ENCODE data around the gene ITPK1.
A peak's percentile ranks its signal among the peaks of the same experiment; 100 is the strongest.

ITPK1 gene

GRCh38 chr14:93126111-93126510 is 10.4 kb upstream of the ITPK1 start:
- Histone ChIP-seq H3K36me3 (ENCODE audit: control insufficient read depth in 1 of 2, insufficient read depth in 2 of 2, low read length in 2 of 2) (no peaks in the 10 kb centered on the region), H3K27me3 (ENCODE audit: low read depth, low read length) (no peaks in the 10 kb centered on the region), H3K4me1 (ENCODE audit: control insufficient read depth in 1 of 2, insufficient read depth in 2 of 2, low read length in 2 of 2) (no peaks in the 10 kb centered on the region), H3K9me3 (ENCODE audit: control insufficient read depth in 1 of 2, low read length in 2 of 2) (no peaks in the 10 kb centered on the region), H3K27ac (ENCODE audit: low read length) (no peak overlapping the region), H3K4me3 (ENCODE audit: low read depth in 1 of 2, low read length in 2 of 2) (no peak overlapping the region)

GRCh38 chr14:93122826-93123225 is 7.1 kb upstream of the ITPK1 start:
- Histone ChIP-seq H3K27me3 (ENCODE audit: low read depth, low read length) (no peaks in the 10 kb centered on the region), H3K9me3 (ENCODE audit: control insufficient read depth in 1 of 2, low read length in 2 of 2) (no peaks in the 10 kb centered on the region), H3K36me3 (ENCODE audit: control insufficient read depth in 1 of 2, insufficient read depth in 2 of 2, low read length in 2 of 2) (no peaks in the 10 kb centered on the region), H3K4me1 (ENCODE audit: control insufficient read depth in 1 of 2, insufficient read depth in 2 of 2, low read length in 2 of 2) (no peaks in the 10 kb centered on the region), H3K4me3 (ENCODE audit: low read depth in 1 of 2, low read length in 2 of 2) (no peak overlapping the region), H3K27ac (ENCODE audit: low read length) (no peak overlapping the region)

GRCh38 chr14:93121030-93121834 is 5.5 kb upstream of the ITPK1 start:
- Histone ChIP-seq H3K4me3 (ENCODE audit: low read depth in 1 of 2, low read length in 2 of 2) (no peak overlapping the region), H3K27me3 (ENCODE audit: low read depth, low read length) (no peaks in the 10 kb centered on the region), H3K9me3 (ENCODE audit: control insufficient read depth in 1 of 2, low read length in 2 of 2) (no peaks in the 10 kb centered on the region), H3K4me1 (ENCODE audit: control insufficient read depth in 1 of 2, insufficient read depth in 2 of 2, low read length in 2 of 2) (peaks cover 0 to 5% of the 10 kb centered on the region in 2 donors), H3K36me3 (ENCODE audit: control insufficient read depth in 1 of 2, insufficient read depth in 2 of 2, low read length in 2 of 2) (no peaks in the 10 kb centered on the region), H3K27ac (ENCODE audit: low read length) (no peak overlapping the region)

- Histone ChIP-seq H3K4me3 (ENCODE audit: low read depth in 1 of 2, low read length in 2 of 2) (no peak overlapping the region), H3K27me3 (ENCODE audit: low read depth, low read length) (no peaks in the 10 kb centered on the region), H3K4me1 (ENCODE audit: control insufficient read depth in 1 of 2, insufficient read depth in 2 of 2, low read length in 2 of 2) (peaks cover 0 to 5% of the 10 kb centered on the region in 2 donors), H3K36me3 (ENCODE audit: control insufficient read depth in 1 of 2, insufficient read depth in 2 of 2, low read length in 2 of 2) (no peaks in the 10 kb centered on the region), H3K27ac (ENCODE audit: low read length) (no peak overlapping the region), H3K9me3 (ENCODE audit: control insufficient read depth in 1 of 2, low read length in 2 of 2) (no peaks in the 10 kb centered on the region)
Measured at GRCh38 chr14:93120517-93120916, 4.8 kb upstream of the ITPK1 start.

GRCh38 chr14:93116676-93117200 is 1.0 kb upstream of the ITPK1 start:
- Histone ChIP-seq H3K27me3 (ENCODE audit: low read depth, low read length) (no peaks in the 10 kb centered on the region), H3K27ac (ENCODE audit: low read length) (peak overlapping the region; percentile 90), H3K36me3 (ENCODE audit: control insufficient read depth in 1 of 2, insufficient read depth in 2 of 2, low read length in 2 of 2) (no peaks in the 10 kb centered on the region), H3K4me3 (ENCODE audit: low read depth in 1 of 2, low read length in 2 of 2) (peak overlapping the region; percentile 65 to 72), H3K4me1 (ENCODE audit: control insufficient read depth in 1 of 2, insufficient read depth in 2 of 2, low read length in 2 of 2) (peaks cover 19 to 26% of the 10 kb centered on the region in 2 donors), H3K9me3 (ENCODE audit: control insufficient read depth in 1 of 2, low read length in 2 of 2) (no peaks in the 10 kb centered on the region)

- Histone ChIP-seq H3K9me3 (ENCODE audit: control insufficient read depth in 1 of 2, low read length in 2 of 2) (no peaks in the 10 kb centered on the region), H3K4me3 (ENCODE audit: low read depth in 1 of 2, low read length in 2 of 2) (peak overlapping the region; percentile 63 to 84), H3K4me1 (ENCODE audit: control insufficient read depth in 1 of 2, insufficient read depth in 2 of 2, low read length in 2 of 2) (peaks cover 19 to 26% of the 10 kb centered on the region in 2 donors), H3K36me3 (ENCODE audit: control insufficient read depth in 1 of 2, insufficient read depth in 2 of 2, low read length in 2 of 2) (no peaks in the 10 kb centered on the region), H3K27ac (ENCODE audit: low read length) (peak overlapping the region; percentile 46), H3K27me3 (ENCODE audit: low read depth, low read length) (no peaks in the 10 kb centered on the region)
Measured at GRCh38 chr14:93115069-93115820, 480 bp downstream of the ITPK1 start.

GRCh38 chr14:93114713-93115068 is 1.0 kb downstream of the ITPK1 start:
- Histone ChIP-seq H3K27ac (ENCODE audit: low read length) (peak overlapping the region; percentile 46), H3K4me1 (ENCODE audit: control insufficient read depth in 1 of 2, insufficient read depth in 2 of 2, low read length in 2 of 2) (peaks cover 19 to 26% of the 10 kb centered on the region in 2 donors)

GRCh38 chr14:93114068-93114710 is 1.5 kb downstream of the ITPK1 start:
- H3K4me1 ChIP-seq (ENCODE audit: control insufficient read depth in 1 of 2, insufficient read depth in 2 of 2, low read length in 2 of 2): peaks cover 19 to 26% of the 10 kb centered on the region in 2 donors
- peak overlapping the region; percentile 46 for H3K27ac ChIP-seq (ENCODE audit: low read length)

More at GRCh38 chr14:93114713-93115068, 1.0 kb downstream of the ITPK1 start:
- Histone ChIP-seq H3K36me3 (ENCODE audit: control insufficient read depth in 1 of 2, insufficient read depth in 2 of 2, low read length in 2 of 2) (no peaks in the 10 kb centered on the region), H3K9me3 (ENCODE audit: control insufficient read depth in 1 of 2, low read length in 2 of 2) (no peaks in the 10 kb centered on the region), H3K4me3 (ENCODE audit: low read depth in 1 of 2, low read length in 2 of 2) (peak overlapping the region; percentile 63 to 84), H3K27me3 (ENCODE audit: low read depth, low read length) (no peaks in the 10 kb centered on the region)

GRCh38 chr14:93113678-93114067 is 2.1 kb downstream of the ITPK1 start:
- Histone ChIP-seq H3K27me3 (ENCODE audit: low read depth, low read length) (no peaks in the 10 kb centered on the region), H3K4me3 (ENCODE audit: low read depth in 1 of 2, low read length in 2 of 2) (peak overlapping the region; percentile 63 to 84), H3K36me3 (ENCODE audit: control insufficient read depth in 1 of 2, insufficient read depth in 2 of 2, low read length in 2 of 2) (no peaks in the 10 kb centered on the region), H3K27ac (ENCODE audit: low read length) (peak overlapping the region; percentile 46), H3K4me1 (ENCODE audit: control insufficient read depth in 1 of 2, insufficient read depth in 2 of 2, low read length in 2 of 2) (peaks cover 19 to 26% of the 10 kb centered on the region in 2 donors), H3K9me3 (ENCODE audit: control insufficient read depth in 1 of 2, low read length in 2 of 2) (no peaks in the 10 kb centered on the region)

More at GRCh38 chr14:93114068-93114710, 1.5 kb downstream of the ITPK1 start:
- H3K36me3 ChIP-seq (ENCODE audit: control insufficient read depth in 1 of 2, insufficient read depth in 2 of 2, low read length in 2 of 2): no peaks in the 10 kb centered on the region
- peak overlapping the region; percentile 63 to 84 for H3K4me3 ChIP-seq (ENCODE audit: low read depth in 1 of 2, low read length in 2 of 2)
- no peaks in the 10 kb centered on the region for H3K27me3 ChIP-seq (ENCODE audit: low read depth, low read length)
- no peaks in the 10 kb centered on the region for H3K9me3 ChIP-seq (ENCODE audit: control insufficient read depth in 1 of 2, low read length in 2 of 2)

- no peaks in the 10 kb centered on the region for H3K27me3 ChIP-seq (ENCODE audit: low read depth, low read length)
- H3K9me3 ChIP-seq (ENCODE audit: control insufficient read depth in 1 of 2, low read length in 2 of 2): no peaks in the 10 kb centered on the region
- H3K36me3 ChIP-seq (ENCODE audit: control insufficient read depth in 1 of 2, insufficient read depth in 2 of 2, low read length in 2 of 2): no peaks in the 10 kb centered on the region
- H3K4me3 ChIP-seq (ENCODE audit: low read depth in 1 of 2, low read length in 2 of 2): peak overlapping the region; percentile 63 to 84
- H3K27ac ChIP-seq (ENCODE audit: low read length): peak overlapping the region; percentile 46
- H3K4me1 ChIP-seq (ENCODE audit: control insufficient read depth in 1 of 2, insufficient read depth in 2 of 2, low read length in 2 of 2): peaks cover 23 to 28% of the 10 kb centered on the region in 2 donors
Measured at GRCh38 chr14:93112891-93113677, 2.6 kb downstream of the ITPK1 start.

Measured in muscle layer of duodenum (tissue), 2 donors.